Frontal cortex (tissue), 4 donors: ENCODE results near the gene SERGEF. TPM values are rescaled to one million over a fixed set of nuclear protein-coding genes. Genes with fewer than 3 reads are reported as not detected.

Experiments used
- DNase-seq, 2 donors: peaks; one replicate each; pipeline ENCODE4 v3.0.0; 2012; ENCODE audit warnings: low spot score in 2 of 2
- FAIRE-seq: peaks from 2 replicates; lab custom pipeline; 2012; peaks lifted over from hg19 to GRCh38; lab: Jason Lieb, UNC
- total RNA-seq: library from RNA; depleted of rRNA; stranded (reverse); fragments of >200 nt; gene quantifications from one replicate; pipeline ENCODE4 v1.2.3, GENCODE V29; 2014
- donor health status: control.
- donor health status: control.
- donor health status: control.

The SERGEF gene
- total RNA-seq, 1 donor from 2014 or later = 65.2 TPM

DNA sequence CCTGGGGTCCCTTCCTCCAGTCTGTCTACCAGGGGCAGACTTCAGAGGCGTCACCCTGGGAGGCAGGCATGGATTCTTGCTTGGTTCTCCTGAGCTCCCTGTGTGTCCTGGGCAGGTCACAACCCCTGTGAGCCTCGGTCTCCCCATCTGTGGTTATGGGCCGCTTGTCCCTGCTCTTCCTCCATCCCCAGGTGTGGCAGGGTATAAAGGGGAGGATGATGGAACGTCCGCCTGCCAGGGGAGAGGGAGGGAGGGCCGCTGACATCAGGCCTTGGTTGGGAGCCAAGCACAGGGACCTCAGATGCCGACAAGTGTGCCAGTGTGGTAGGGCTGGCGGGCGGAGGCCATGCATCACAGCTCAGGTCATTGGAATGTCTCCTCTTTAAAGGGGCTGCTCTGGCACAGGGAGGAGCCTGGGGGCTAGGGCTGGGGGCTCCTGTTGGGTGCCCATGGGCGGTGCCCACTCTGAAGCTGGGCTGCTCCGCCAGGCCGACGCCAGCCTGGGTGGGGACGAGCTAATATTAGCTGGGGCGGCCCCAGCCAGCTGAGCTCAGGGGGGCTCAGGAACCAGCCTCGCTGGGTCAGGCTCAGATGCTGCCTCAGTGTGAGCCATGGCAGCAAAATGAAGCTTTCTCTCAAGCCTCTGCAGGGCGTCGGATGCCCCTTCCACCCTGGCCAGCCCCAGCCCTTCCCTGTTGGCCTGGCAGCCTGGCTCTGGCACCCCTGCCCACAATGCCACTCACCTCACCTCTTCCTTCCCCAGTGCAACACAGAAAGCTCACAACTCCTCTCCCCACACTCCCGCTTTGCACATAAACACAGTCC, 265.5 kb downstream of the SERGEF start:
- FAIRE-seq (no peak), DNase-seq (no peak)

DNA sequence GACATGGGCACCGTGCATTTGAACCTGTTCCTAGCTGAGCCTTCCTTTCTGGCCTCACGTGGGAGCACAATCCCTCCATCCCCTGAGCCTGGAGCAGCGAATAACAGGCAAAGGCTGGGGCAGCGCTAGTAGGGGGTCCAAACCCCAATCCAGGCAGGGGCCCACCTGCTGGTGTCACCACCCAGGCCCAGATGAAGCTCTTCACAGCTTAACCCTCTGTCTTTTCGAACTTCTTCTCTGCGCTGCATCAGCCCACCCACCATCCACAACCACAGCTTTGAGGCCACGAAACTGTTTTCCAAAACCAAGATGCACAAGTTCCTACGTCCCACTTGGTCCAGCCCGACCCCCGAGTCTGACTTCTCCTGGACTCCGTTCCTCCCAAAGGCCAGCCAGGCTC, 266.8 kb downstream of the SERGEF start:
- DNase-seq (no peak), FAIRE-seq (no peak)

DNA sequence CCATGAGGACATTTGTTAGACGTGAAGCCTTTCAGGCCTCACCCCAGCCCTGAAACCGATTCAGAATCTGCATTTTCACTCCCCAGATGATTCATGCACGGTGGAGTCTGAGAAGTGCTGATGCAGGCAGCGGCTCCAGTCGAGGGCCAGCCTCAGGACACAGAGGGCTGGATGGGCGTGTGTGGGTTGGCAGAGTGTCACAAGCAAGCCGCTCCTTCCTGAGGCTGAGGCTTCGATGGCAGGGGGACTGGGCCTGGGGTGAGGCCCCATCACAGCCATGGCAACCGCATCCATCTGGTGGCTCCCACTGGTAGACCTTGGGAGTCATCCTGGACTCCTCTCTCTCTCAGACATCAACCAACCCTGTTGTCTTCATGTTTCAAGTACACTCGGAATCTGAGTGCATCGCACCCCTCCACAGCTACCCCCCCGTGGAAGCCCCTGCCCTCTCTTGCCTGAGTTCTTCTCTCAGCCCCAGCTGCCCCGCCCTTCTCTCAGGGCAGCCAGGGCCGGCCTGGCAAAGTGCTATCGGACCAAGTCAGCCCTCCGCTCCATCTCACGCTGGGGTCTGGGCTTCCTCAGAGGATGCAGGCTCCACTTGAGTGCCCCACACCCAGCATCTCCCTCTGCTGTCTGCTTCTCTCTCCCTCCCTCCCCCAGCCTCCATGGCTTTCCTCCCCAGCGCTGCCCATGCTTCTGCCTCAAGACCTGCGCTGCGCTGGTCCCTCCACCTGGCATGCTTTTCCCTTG, 267.6 kb downstream of the SERGEF start:
- no peak for DNase-seq
- no peak for FAIRE-seq

DNA sequence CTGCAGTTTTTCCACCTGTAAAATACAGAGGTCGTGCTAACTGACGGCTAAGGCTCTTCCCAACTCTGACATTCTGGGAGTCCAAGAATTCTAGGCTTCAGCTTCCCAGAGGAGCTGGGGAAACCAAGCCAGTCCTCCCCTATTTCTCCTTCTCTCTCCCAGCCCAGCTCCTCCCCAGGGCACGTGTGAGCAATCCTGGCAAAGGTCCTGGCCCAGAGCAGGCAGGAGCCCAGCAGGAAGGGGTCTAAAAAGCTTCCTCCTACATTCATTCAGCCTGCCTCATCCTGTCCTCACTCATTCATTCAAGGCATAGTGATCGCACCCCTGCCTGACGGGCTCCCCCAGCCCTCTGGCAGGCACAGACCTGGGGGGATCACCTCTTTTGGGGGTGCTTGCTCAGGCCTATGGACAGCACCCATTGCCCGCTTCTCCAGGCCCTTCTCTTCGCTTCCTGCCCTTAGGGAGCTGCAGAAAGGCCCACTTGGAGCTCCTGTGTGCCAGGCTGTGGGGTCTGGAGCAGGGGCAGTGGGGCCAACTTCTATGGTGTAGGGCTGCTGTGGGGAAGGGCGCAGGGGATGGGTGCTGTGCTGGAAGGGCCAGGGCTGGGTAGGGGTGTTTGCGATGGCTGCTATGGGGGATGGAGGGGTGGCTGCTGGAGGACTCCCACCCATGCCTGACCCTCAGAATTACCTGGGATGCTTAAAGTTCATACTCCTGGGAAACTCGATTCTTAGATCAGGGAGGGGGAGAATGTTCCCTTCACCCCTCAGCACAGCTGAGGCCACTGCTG, 268.5 kb downstream of the SERGEF start:
- DNase-seq (no peak), FAIRE-seq (no peak)

DNA sequence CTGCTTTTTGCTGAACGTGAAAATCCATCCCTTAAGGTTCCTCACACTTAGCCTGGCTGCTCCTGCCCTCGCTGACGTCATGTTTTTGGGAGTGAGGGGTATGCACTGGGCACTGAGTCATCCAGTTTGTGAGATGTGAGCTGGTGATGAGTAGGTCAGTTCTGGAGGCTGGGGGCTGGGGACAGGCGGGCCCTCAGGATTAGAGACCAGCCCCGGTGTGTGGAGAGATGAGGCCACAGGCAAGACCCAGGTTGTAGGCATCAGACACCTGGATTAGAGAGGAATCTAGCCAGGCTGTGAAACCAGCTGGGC, 269.1 kb downstream of the SERGEF start:
- FAIRE-seq (no peak), DNase-seq (no peak)

- FAIRE-seq = no peak
- DNase-seq = no peak
These were observed 269.6 kb downstream of the SERGEF start for GRCh38 chr11:17743026-17743807.

- no peak for FAIRE-seq
- DNase-seq = no peak
These were observed 270.8 kb downstream of the SERGEF start for GRCh38 chr11:17742019-17742418.

- DNase-seq (no peak), FAIRE-seq (no peak)
These were observed 271.4 kb downstream of the SERGEF start for GRCh38 chr11:17741487-17741886.

DNA sequence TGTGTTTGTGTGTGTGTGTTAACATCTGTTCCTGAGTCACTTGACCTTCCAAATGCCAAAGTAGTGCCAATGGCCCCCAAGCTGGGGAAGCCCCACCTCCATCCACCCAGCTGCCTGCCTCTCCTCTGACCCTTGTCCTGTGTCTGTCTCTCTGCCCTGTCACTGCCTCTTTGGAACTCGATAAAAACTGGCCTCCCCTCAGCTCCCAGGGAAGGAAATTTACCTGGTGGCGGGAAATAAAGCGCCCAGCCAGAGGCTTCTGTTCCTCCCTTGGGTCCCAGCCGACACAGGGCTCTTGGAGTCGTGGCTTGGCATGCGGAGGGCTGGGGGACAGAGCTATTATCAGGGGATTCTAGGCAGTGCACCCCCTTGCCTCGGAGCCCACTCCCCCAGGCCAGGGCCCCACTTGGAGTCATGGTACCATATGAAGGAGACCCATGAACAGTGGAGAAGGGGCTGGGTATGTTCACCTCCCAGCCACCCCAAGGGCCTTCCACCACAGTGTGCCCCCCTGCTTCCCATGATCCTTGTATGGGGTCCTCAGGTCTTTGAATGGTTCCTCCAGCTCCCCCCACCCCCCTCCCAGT, 272.1 kb downstream of the SERGEF start:
- DNase-seq (no peak), FAIRE-seq (no peak)

GRCh38 chr11:17739945-17740338, 272.9 kb downstream of the SERGEF start:
- FAIRE-seq (no peak), DNase-seq (no peak)

GRCh38 chr11:17738151-17738973, 274.5 kb downstream of the SERGEF start:
- no peak for FAIRE-seq

More at GRCh38 chr11:17738151-17738973, 274.5 kb downstream of the SERGEF start:
- DNase-seq = no peak

Other genes with a start within 250 kb of the SERGEF start
- gene TPH1, start 33.2 kb upstream of the SERGEF start, total RNA-seq = 0.41 TPM
- 29.3 TPM for gene SAAL1, start 93.0 kb upstream of the SERGEF start, total RNA-seq
- gene MRGPRX3, start 119.5 kb upstream of the SERGEF start, total RNA-seq = not detected
- not detected for gene MRGPRX4, start 159.8 kb upstream of the SERGEF start, total RNA-seq
- not detected for gene SAA4, start 223.8 kb upstream of the SERGEF start, total RNA-seq
- 0.41 TPM for gene SAA2, start 235.6 kb upstream of the SERGEF start, total RNA-seq